Measurements from ENCODE around the gene HRK.

- TF ChIP-seq CTCF (IDR thresholded peaks at IDR 0.05; ENCODE audit: borderline replicate concordance, extremely low read depth, low read length, poor library complexity, severe bottlenecking) (no peak), EZH2 (IDR thresholded peaks at IDR 0.05; ENCODE audit: borderline replicate concordance, low read depth, low read length, severe bottlenecking) (no peak)
These were observed 47.8 kb downstream of the HRK start for GRCh38 chr12:116833474-116833873.
